GM23338 (cell line): ENCODE data around the gene UVRAG. TPM values are rescaled to one million over a fixed set of nuclear protein-coding genes. Genes with fewer than 3 reads are reported as not detected.

ENCODE experiments used
- ATAC-seq: fragments of 200-7000 bp; cut with Tn5 transposase; 3 replicates; pipeline ENCODE4 v1.9.1; 2020
- DNase-seq: peaks from one replicate; pipeline ENCODE4 v3.0.0-alpha.2; 2015; ENCODE audit warnings: low spot score
- H2AFZ ChIP-seq: fragments of 200-600 bp; sonication (generic); 2 replicates; pipeline ENCODE4 v1.8.0; 2016; ENCODE audit warnings: antibody characterized with exemption, mild to moderate bottlenecking, moderate library complexity
- H3F3A ChIP-seq: fragments of 200-600 bp; sonication (generic); replicated peaks from 2 replicates; pipeline ENCODE4 v1.8.0; 2017; ENCODE audit warnings: antibody characterized with exemption, mixed run types, low read depth
- H3K27ac ChIP-seq: fragments of 200-600 bp; sonication (generic); 2 replicates; pipeline ENCODE4 v1.6.1; 2016; ENCODE audit warnings: low read depth
- H3K27me3 ChIP-seq: fragments of 200-600 bp; sonication (generic); 2 replicates; pipeline ENCODE4 v1.8.0; 2016; ENCODE audit warnings: mild to moderate bottlenecking, mixed run types, moderate library complexity; ENCODE audit not compliant: insufficient read depth
- H3K36me3 ChIP-seq: fragments of 200-600 bp; sonication (generic); 2 replicates; pipeline ENCODE4 v1.8.0; 2016; ENCODE audit warnings: mild to moderate bottlenecking; ENCODE audit not compliant: insufficient read depth
- H3K4me1 ChIP-seq: fragments of 200-600 bp; sonication (generic); 2 replicates; pipeline ENCODE4 v1.8.0; 2016; ENCODE audit warnings: mild to moderate bottlenecking, moderate library complexity; ENCODE audit not compliant: insufficient read depth
- H3K4me2 ChIP-seq: fragments of 200-600 bp; sonication (generic); 2 replicates; pipeline ENCODE4 v1.7.1; 2017; ENCODE audit warnings: mixed run types
- H3K4me3 ChIP-seq: fragments of 200-600 bp; sonication (generic); 2 replicates; pipeline ENCODE4 v1.6.1; 2016; ENCODE audit warnings: mixed run types
- H3K79me2 ChIP-seq: fragments of 200-600 bp; sonication (generic); replicated peaks from 2 replicates; pipeline ENCODE4 v1.8.0; 2017; ENCODE audit warnings: mild to moderate bottlenecking; ENCODE audit not compliant: insufficient read depth
- H3K9me2 ChIP-seq: fragments of 200-600 bp; sonication (generic); 2 replicates; pipeline ENCODE4 v1.8.0; 2017; ENCODE audit not compliant: insufficient read depth
- H4K20me1 ChIP-seq: fragments of 200-600 bp; sonication (generic); replicated peaks from 2 replicates; pipeline ENCODE4 v1.8.0; 2017; ENCODE audit warnings: mild to moderate bottlenecking; ENCODE audit not compliant: insufficient read depth
- H3K27ac Mint-ChIP-seq: 2 replicates; pipeline ENCODE4 v1.8.0; 2020; ENCODE audit warnings: inconsistent platforms, mild to moderate bottlenecking, moderate library complexity, mixed read lengths
- H3K27me3 Mint-ChIP-seq: 3 replicates; pipeline ENCODE4 v1.8.0; 2022; ENCODE audit warnings: low read depth, mild to moderate bottlenecking, moderate library complexity, mixed read lengths, inconsistent platforms; ENCODE audit not compliant: insufficient read depth, poor library complexity
- H3K36me3 Mint-ChIP-seq: 3 replicates; pipeline ENCODE4 v1.8.0; 2021; ENCODE audit warnings: low read depth, mild to moderate bottlenecking, inconsistent platforms, moderate library complexity, mixed read lengths
- H3K4me1 Mint-ChIP-seq: 3 replicates; pipeline ENCODE4 v1.8.0; 2020; ENCODE audit warnings: mild to moderate bottlenecking, inconsistent platforms, mixed read lengths
- H3K4me3 Mint-ChIP-seq: 3 replicates; pipeline ENCODE4 v1.8.0; 2021; ENCODE audit warnings: moderate library complexity, mild to moderate bottlenecking, inconsistent platforms, mixed read lengths
- H3K9me3 Mint-ChIP-seq: 3 replicates; pipeline ENCODE4 v1.8.0; 2020; ENCODE audit warnings: moderate library complexity, mild to moderate bottlenecking, inconsistent platforms, mixed read lengths
- CREB1 ChIP-seq: fragments of 250-450 bp; sonication (Bioruptor Pico); IDR thresholded peaks from 2 replicates; pipeline ENCODE4 v1.5.0; 2020; ENCODE audit warnings: low read depth, mild to moderate bottlenecking, moderate library complexity
- ETS1 ChIP-seq: IDR thresholded peaks from 2 replicates; pipeline ENCODE4 v1.6.1; 2016; ENCODE audit warnings: antibody characterized with exemption
- EZH2 ChIP-seq: fragments of 200-600 bp; sonication (generic); IDR thresholded peaks from one replicate; pipeline ENCODE4 v1.8.0; 2017; ENCODE audit warnings: antibody characterized with exemption, mild to moderate bottlenecking, low read depth; ENCODE audit not compliant: unreplicated experiment
- EZH2phosphoT487 ChIP-seq: fragments of 200-600 bp; sonication (generic); IDR thresholded peaks from one replicate; pipeline ENCODE4 v1.8.1; 2018; ENCODE audit warnings: antibody characterized with exemption; ENCODE audit not compliant: unreplicated experiment
- REST ChIP-seq: IDR thresholded peaks from one replicate; pipeline ENCODE4 v1.6.1; 2018; ENCODE audit warnings: antibody characterized with exemption; ENCODE audit not compliant: unreplicated experiment
- ZNF331 ChIP-seq: fragments of 250-450 bp; sonication (Bioruptor Pico); IDR thresholded peaks from 2 replicates; pipeline ENCODE4 v1.5.0; 2020; ENCODE audit warnings: low read depth, mild to moderate bottlenecking, moderate library complexity
- ZNF462 ChIP-seq: fragments of 250-450 bp; sonication (Bioruptor Pico); IDR thresholded peaks from 2 replicates; pipeline ENCODE4 v1.5.0; 2020; ENCODE audit warnings: mild to moderate bottlenecking, moderate library complexity
- polyA plus RNA-seq: library from polyadenylated mRNA; unstranded; fragments of >200 nt; fragmentation: Nextera tagmentation; extraction: Ambion mirVana; gene quantifications from 2 replicates; pipeline ENCODE4 v1.2.1, GENCODE V29; 2016
- total RNA-seq: library from RNA; depleted of rRNA; stranded (reverse); fragments of >200 nt; shearing (Covaris generic); gene quantifications from 2 replicates; pipeline ENCODE4 v1.2.3, GENCODE V29; 2014

Gene UVRAG
- total and polyA plus RNA-seq, 2 experiments from 2014 or later, result 15.3 to 17.4 TPM

GRCh38 chr11:75981546-75981945 is 166.5 kb downstream of the UVRAG start:
- no peaks in the 10 kb centered on the region for H3K36me3 ChIP-seq
- H3K4me1 ChIP-seq, result no peaks in the 10 kb centered on the region; the same call in 1 of the 2 replicates
- H3K27me3 ChIP-seq, result no peaks in the 10 kb centered on the region
- DNase-seq, result no peak
- H3K4me3 ChIP-seq, result no peak overlapping the region
- H4K20me1 ChIP-seq, result no peaks in the 10 kb centered on the region
- H3K27me3 Mint-ChIP-seq, result peaks cover 4% of the 10 kb centered on the region
- H2AFZ ChIP-seq, result no peak overlapping the region
- peaks cover 6% of the 10 kb centered on the region; the same call in 1 of the 3 replicates for H3K9me3 Mint-ChIP-seq
- peaks cover 17% of the 10 kb centered on the region; the same call in 2 of the 3 replicates for H3K36me3 Mint-ChIP-seq
- H3K4me1 Mint-ChIP-seq, result peaks cover 26% of the 10 kb centered on the region
- no peaks in the 10 kb centered on the region for H3F3A ChIP-seq
- no peak overlapping the region for H3K27ac ChIP-seq
- no peak overlapping the region for H3K4me2 ChIP-seq
- H3K9me2 ChIP-seq, result no peaks in the 10 kb centered on the region
- peaks cover 25% of the 10 kb centered on the region for H3K79me2 ChIP-seq
- peak overlapping the region; percentile 43 for H3K27ac Mint-ChIP-seq
- ATAC-seq, result 0 out of 3 replicates have a peak, but pooled peaks have one; percentile 42
- TF ChIP-seq EZH2phosphoT487 (no peak), EZH2 (no peak), ZNF462 (CRISPR knock-in tag) (no peak), REST (no peak), ETS1 (no peak), ZNF331 (CRISPR knock-in tag) (no peak), CREB1 (no peak)
- peak overlapping the region; percentile 84 for H3K4me3 Mint-ChIP-seq
